B cell (primary cell): ENCODE data around the gene PODN. TPM values are rescaled to one million over a fixed set of nuclear protein-coding genes. Genes with fewer than 3 reads are reported as not detected.

Source experiments
- ATAC-seq: fragments of 200-7000 bp; cut with Tn5 transposase; one replicate; pipeline ENCODE4 v1.10.0; 2021; ENCODE audit warnings: low read depth, mild to moderate bottlenecking, moderate number of reproducible peaks, moderate library complexity
- CTCF ChIA-PET: fragments of 350-600 bp; sonication (Branson Sonifier 250); formaldehyde crosslinking; loops from one replicate; lab custom pipeline; 2021; ENCODE audit warnings: antibody characterized with exemption, inconsistent platforms; lab: Charles Lee
- POLR2A ChIA-PET: fragments of 350-600 bp; sonication (Branson Sonifier 250); formaldehyde crosslinking; loops from one replicate; lab custom pipeline; 2021; ENCODE audit warnings: antibody characterized with exemption; lab: Charles Lee
- DNase-seq: peaks from one replicate; pipeline ENCODE4 v3.0.0; 2013
- H2AFZ ChIP-seq: 2 replicates; pipeline ENCODE4 v1.6.1; 2012; ENCODE audit warnings: mild to moderate bottlenecking, low read depth, low read length; ENCODE audit not compliant: insufficient read depth, poor library complexity, severe bottlenecking
- H3K27ac ChIP-seq, 2 donors: 1 replicate in 1 of 2; 2 replicates in 1 of 2; pipeline ENCODE4 v1.5.1; 2012 to 2013; ENCODE audit warnings: low read length in 2 of 2, mild to moderate bottlenecking in 2 of 2, moderate library complexity in 1 of 2
- H3K27me3 ChIP-seq, 4 experiments: fragments of 200-600 bp in 1 of 4; sonication (generic) in 1 of 4; replicated peaks in 1 of 4; 1 replicate in 2 of 4; 2 replicates in 2 of 4; pipeline versions ENCODE4 v1.6.1 to v1.7.0; 2013 to 2016; ENCODE audit warnings: low read length in 3 of 4, mild to moderate bottlenecking in 2 of 4, mixed read lengths in 1 of 4, moderate library complexity in 1 of 4; ENCODE audit not compliant: insufficient read depth in 4 of 4, control insufficient read depth in 3 of 4; ENCODE audit errors: control extremely low read depth in 1 of 4
- H3K36me3 ChIP-seq, 2 experiments: replicated peaks in 1 of 2; 1 replicate in 1 of 2; 2 replicates in 1 of 2; pipeline versions ENCODE4 v1.6.1 to v1.7.1; 2013; ENCODE audit warnings: low read length in 1 of 2; ENCODE audit not compliant: insufficient read depth in 2 of 2, control insufficient read depth in 1 of 2; ENCODE audit errors: control extremely low read depth in 1 of 2, extremely low read depth in 1 of 2
- H3K4me1 ChIP-seq, 2 donors: fragments of 200-600 bp in 1 of 2; sonication (generic) in 1 of 2; 1 replicate in 1 of 2; 2 replicates in 1 of 2; pipeline versions ENCODE4 v1.5.1 to v1.6.1; 2013 to 2017; ENCODE audit warnings: low read length in 2 of 2; ENCODE audit not compliant: control insufficient read depth in 2 of 2, insufficient read depth in 2 of 2
- H3K4me2 ChIP-seq: replicated peaks from 2 replicates; pipeline ENCODE3; 2012; ENCODE audit warnings: mild to moderate bottlenecking, low read depth, low read length; ENCODE audit not compliant: poor library complexity, severe bottlenecking
- H3K4me3 ChIP-seq, 5 experiments: fragments of 200-600 bp in 1 of 5; sonication (generic) in 1 of 5; 1 replicate in 3 of 5; 2 replicates in 2 of 5; pipeline versions ENCODE4 v1.5.1 to v1.7.0; 2011 to 2016; ENCODE audit warnings: low read length in 4 of 5, mild to moderate bottlenecking in 4 of 5, low read depth in 2 of 5, control low read depth in 1 of 5, moderate library complexity in 1 of 5; ENCODE audit not compliant: insufficient read depth in 1 of 5; ENCODE audit errors: control extremely low read depth in 1 of 5, extremely low read depth in 1 of 5
- H3K79me2 ChIP-seq: fragments of 200-600 bp; sonication (generic); one replicate; pipeline ENCODE4 v1.6.0; 2016; ENCODE audit warnings: low read length; ENCODE audit not compliant: control insufficient read depth, insufficient read depth
- H3K9ac ChIP-seq: fragments of 200-600 bp; sonication (generic); 2 replicates; pipeline ENCODE4 v1.6.1; 2017; ENCODE audit warnings: mild to moderate bottlenecking, low read length, moderate library complexity
- H3K9me3 ChIP-seq, 3 donors: one replicate each; pipeline versions ENCODE4 v1.6.1 to v1.7.1; 2013; ENCODE audit warnings: low read length in 2 of 3; ENCODE audit not compliant: control insufficient read depth in 2 of 3, insufficient read depth in 1 of 3; ENCODE audit errors: control extremely low read depth in 1 of 3
- H4K20me1 ChIP-seq: 2 replicates; pipeline ENCODE4 v1.6.0; 2012; ENCODE audit warnings: mild to moderate bottlenecking, low read length; ENCODE audit not compliant: insufficient read depth, control insufficient read depth, poor library complexity, severe bottlenecking
- H3K27ac Mint-ChIP-seq: one replicate; pipeline ENCODE4 v1.8.0; 2021; ENCODE audit warnings: mixed read lengths
- H3K27me3 Mint-ChIP-seq: one replicate; pipeline ENCODE4 v1.8.0; 2021; ENCODE audit warnings: mixed read lengths
- H3K4me1 Mint-ChIP-seq: one replicate; pipeline ENCODE4 v1.8.0; 2021; ENCODE audit warnings: mixed read lengths
- H3K4me3 Mint-ChIP-seq: one replicate; pipeline ENCODE4 v1.8.0; 2021; ENCODE audit warnings: mixed read lengths
- H3K9me3 Mint-ChIP-seq: one replicate; pipeline ENCODE4 v1.8.0; 2022; ENCODE audit warnings: mixed read lengths; ENCODE audit not compliant: insufficient read depth
- EZH2 ChIP-seq: IDR thresholded peaks from 2 replicates; pipeline ENCODE4 v1.6.1; 2012; ENCODE audit warnings: borderline replicate concordance, low read depth, mild to moderate bottlenecking, moderate library complexity, low read length; ENCODE audit not compliant: insufficient read depth, poor library complexity, severe bottlenecking
- WGBS: methylation state at CpG from one replicate; pipeline ENCODE4 v1.1.5; 2013; ENCODE audit warnings: missing lambda C conversion rate; ENCODE audit not compliant: insufficient coverage; 5-methylcytosine and 5-hydroxymethylcytosine counted together
- intact Hi-C: fragments of 100-400 bp; cut with micrococcal nuclease; formaldehyde crosslinking; loops from one replicate; pipeline ENCODE4 v1.10.0; 2022
- polyA plus RNA-seq: library from polyadenylated mRNA; depleted of rRNA; stranded (reverse); fragments of >200 nt; gene quantifications from 2 replicates; pipeline ENCODE4 v1.2.3, GENCODE V29; 2012
- total RNA-seq, 2 donors: library from RNA; stranded (reverse); fragments of 120-200 nt in 1 of 2; gene quantifications; 1 replicate in 1 of 2; 2 replicates in 1 of 2; pipeline versions ENCODE4 v1.2.3 to v1.2.4, GENCODE V29; 2013 to 2022
- TF ChIP-seq, protein P1 (sequence below): fragments of 200-600 bp; IDR thresholded peaks from one replicate; pipeline ENCODE4 v1.8.0; 2022; ENCODE audit warnings: antibody characterized with exemption, mild to moderate bottlenecking

PODN gene
- total and polyA plus RNA-seq, 2 donors (not counting 1 experiment from before 2014, with no cell fraction given), result not detected

DNA sequence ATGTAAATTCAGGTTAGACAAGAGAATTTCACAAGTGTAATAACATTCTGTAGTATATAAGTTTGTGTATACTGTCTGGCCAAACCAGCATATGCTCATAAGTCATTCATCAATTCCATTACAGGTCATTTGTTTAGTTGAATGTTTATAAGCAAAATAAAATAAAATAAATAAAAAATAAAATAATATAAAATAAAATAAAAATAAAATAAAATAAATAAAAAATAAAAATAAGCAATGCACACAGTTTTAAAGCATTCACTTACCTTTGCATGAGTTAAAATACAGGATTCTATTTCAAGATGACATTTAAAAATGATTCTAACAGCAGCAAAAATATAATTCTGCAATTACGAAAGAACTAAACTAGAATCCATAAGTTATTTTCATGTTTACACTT lies 9.9 kb downstream of the PODN start:
- intact Hi-C loops, result no loop called here
- ChIA-PET CTCF (no interaction called here), POLR2A (no interaction called here)

DNA sequence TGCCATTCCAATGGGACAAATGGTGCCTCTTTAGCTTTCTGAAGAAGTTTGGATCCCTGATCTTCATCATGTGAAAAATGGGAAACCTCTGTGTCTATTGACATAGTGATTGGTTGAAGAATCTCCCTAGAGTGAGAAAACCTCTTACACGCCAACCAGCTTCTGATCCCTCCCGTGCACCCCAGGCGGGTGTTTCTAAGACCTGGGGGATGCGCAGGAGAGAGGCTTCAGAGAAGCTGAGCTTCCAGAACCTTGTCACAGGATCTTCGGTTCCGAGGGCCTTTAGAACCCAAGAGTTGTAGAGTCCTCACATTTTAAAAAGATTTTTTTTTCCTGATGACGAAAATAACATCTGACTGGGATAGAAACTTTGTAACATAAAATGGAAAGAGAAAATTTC lies 11.3 kb downstream of the PODN start:
- Histone ChIP-seq H3K79me2 (no peaks in the 10 kb centered on the region), H3K4me2 (no peak overlapping the region), H3K4me3 (no peak overlapping the region), H3K27ac (no peak overlapping the region), H2AFZ (no peak overlapping the region), H4K20me1 (no peaks in the 10 kb centered on the region), H3K4me1 (no peaks in the 10 kb centered on the region), H3K9ac (no peak overlapping the region), H3K36me3 (no peaks in the 10 kb centered on the region), H3K27me3 (no peaks in the 10 kb centered on the region), H3K9me3 (no peaks in the 10 kb centered on the region)
- DNase-seq (no peak), ATAC-seq (no peak)
- intact Hi-C loops, result no loop called here
- TF ChIP-seq, protein P1, sequence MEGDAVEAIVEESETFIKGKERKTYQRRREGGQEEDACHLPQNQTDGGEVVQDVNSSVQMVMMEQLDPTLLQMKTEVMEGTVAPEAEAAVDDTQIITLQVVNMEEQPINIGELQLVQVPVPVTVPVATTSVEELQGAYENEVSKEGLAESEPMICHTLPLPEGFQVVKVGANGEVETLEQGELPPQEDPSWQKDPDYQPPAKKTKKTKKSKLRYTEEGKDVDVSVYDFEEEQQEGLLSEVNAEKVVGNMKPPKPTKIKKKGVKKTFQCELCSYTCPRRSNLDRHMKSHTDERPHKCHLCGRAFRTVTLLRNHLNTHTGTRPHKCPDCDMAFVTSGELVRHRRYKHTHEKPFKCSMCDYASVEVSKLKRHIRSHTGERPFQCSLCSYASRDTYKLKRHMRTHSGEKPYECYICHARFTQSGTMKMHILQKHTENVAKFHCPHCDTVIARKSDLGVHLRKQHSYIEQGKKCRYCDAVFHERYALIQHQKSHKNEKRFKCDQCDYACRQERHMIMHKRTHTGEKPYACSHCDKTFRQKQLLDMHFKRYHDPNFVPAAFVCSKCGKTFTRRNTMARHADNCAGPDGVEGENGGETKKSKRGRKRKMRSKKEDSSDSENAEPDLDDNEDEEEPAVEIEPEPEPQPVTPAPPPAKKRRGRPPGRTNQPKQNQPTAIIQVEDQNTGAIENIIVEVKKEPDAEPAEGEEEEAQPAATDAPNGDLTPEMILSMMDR, result no peak
- no peak for TF ChIP-seq EZH2
- no peak overlapping the region for H3K27ac Mint-ChIP-seq
- no peaks in the 10 kb centered on the region for H3K9me3 Mint-ChIP-seq
- H3K4me1 Mint-ChIP-seq, result no peaks in the 10 kb centered on the region
- ChIA-PET CTCF (no interaction called here), POLR2A (no interaction called here)
- WGBS, result 92% methylated on average over 4 of the region's 7 CpGs
- H3K4me3 Mint-ChIP-seq, result no peak overlapping the region
- H3K27me3 Mint-ChIP-seq, result no peaks in the 10 kb centered on the region

More for the DNA sequence above, 9.9 kb downstream of the PODN start:
- H3K9me3 Mint-ChIP-seq, result no peaks in the 10 kb centered on the region
- no peak for TF ChIP-seq EZH2
- TF ChIP-seq, protein P1, result no peak
- H3K4me1 Mint-ChIP-seq, result no peaks in the 10 kb centered on the region
- no peaks in the 10 kb centered on the region for H3K9me3 ChIP-seq
- no peaks in the 10 kb centered on the region for H3K79me2 ChIP-seq
- H3K27me3 Mint-ChIP-seq, result no peaks in the 10 kb centered on the region
- no peaks in the 10 kb centered on the region for H3K27me3 ChIP-seq
- H3K27ac ChIP-seq, result no peak overlapping the region
- H3K4me3 Mint-ChIP-seq, result no peak overlapping the region
- H3K4me3 ChIP-seq, result no peak overlapping the region
- WGBS, result no CpG with 5 or more reads among the region's 1 CpG
- no peak for DNase-seq
- no peak overlapping the region for H2AFZ ChIP-seq
- no peaks in the 10 kb centered on the region for H4K20me1 ChIP-seq
- ATAC-seq, result no peak
- H3K36me3 ChIP-seq, result no peaks in the 10 kb centered on the region
- no peak overlapping the region for H3K9ac ChIP-seq
- H3K4me1 ChIP-seq, result no peaks in the 10 kb centered on the region
- no peak overlapping the region for H3K4me2 ChIP-seq
- no peak overlapping the region for H3K27ac Mint-ChIP-seq
